ENCODE measurements around the gene ZFP3. TPM values are rescaled to one million over a fixed set of nuclear protein-coding genes. Genes with fewer than 3 reads are reported as not detected.

The ZFP3 gene
- total and polyA plus RNA-seq, 2 experiments from 2014 or later, result 0.55 to 1.6 TPM

DNA sequence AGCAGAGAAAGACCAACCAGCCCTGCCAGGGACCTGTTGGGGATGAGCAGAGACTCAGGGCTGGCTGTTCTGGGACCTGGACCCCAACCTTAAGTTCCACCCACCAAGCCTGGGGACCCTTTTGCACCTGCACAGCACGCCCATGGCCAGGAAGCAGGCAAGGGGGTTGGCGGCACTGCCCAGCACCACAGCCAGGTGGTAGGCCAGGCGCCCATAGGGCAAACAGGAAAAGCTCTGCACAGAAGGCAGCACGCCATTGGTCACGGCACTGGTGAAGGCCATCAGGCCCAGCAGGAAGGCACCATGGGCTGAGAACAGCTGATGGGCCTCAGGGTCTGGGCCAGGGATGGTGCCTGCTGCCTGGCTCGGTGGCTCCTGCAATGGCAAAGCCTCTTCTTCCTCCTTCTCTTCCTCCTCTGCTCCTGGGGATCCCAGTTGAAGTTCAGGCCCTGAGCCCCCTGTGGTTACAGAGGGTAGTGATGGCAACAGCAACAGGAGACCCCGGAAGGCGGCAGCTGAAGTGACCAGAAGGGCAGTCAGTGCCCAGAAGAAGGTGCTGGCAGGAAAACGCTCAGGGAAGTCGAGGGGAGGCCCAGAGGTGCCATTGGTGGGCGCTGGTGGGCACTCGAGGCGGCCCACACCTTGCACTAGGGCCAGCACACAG lies 44.8 kb upstream of the ZFP3 start (continued):
- TF ChIP-seq, protein P1, sequence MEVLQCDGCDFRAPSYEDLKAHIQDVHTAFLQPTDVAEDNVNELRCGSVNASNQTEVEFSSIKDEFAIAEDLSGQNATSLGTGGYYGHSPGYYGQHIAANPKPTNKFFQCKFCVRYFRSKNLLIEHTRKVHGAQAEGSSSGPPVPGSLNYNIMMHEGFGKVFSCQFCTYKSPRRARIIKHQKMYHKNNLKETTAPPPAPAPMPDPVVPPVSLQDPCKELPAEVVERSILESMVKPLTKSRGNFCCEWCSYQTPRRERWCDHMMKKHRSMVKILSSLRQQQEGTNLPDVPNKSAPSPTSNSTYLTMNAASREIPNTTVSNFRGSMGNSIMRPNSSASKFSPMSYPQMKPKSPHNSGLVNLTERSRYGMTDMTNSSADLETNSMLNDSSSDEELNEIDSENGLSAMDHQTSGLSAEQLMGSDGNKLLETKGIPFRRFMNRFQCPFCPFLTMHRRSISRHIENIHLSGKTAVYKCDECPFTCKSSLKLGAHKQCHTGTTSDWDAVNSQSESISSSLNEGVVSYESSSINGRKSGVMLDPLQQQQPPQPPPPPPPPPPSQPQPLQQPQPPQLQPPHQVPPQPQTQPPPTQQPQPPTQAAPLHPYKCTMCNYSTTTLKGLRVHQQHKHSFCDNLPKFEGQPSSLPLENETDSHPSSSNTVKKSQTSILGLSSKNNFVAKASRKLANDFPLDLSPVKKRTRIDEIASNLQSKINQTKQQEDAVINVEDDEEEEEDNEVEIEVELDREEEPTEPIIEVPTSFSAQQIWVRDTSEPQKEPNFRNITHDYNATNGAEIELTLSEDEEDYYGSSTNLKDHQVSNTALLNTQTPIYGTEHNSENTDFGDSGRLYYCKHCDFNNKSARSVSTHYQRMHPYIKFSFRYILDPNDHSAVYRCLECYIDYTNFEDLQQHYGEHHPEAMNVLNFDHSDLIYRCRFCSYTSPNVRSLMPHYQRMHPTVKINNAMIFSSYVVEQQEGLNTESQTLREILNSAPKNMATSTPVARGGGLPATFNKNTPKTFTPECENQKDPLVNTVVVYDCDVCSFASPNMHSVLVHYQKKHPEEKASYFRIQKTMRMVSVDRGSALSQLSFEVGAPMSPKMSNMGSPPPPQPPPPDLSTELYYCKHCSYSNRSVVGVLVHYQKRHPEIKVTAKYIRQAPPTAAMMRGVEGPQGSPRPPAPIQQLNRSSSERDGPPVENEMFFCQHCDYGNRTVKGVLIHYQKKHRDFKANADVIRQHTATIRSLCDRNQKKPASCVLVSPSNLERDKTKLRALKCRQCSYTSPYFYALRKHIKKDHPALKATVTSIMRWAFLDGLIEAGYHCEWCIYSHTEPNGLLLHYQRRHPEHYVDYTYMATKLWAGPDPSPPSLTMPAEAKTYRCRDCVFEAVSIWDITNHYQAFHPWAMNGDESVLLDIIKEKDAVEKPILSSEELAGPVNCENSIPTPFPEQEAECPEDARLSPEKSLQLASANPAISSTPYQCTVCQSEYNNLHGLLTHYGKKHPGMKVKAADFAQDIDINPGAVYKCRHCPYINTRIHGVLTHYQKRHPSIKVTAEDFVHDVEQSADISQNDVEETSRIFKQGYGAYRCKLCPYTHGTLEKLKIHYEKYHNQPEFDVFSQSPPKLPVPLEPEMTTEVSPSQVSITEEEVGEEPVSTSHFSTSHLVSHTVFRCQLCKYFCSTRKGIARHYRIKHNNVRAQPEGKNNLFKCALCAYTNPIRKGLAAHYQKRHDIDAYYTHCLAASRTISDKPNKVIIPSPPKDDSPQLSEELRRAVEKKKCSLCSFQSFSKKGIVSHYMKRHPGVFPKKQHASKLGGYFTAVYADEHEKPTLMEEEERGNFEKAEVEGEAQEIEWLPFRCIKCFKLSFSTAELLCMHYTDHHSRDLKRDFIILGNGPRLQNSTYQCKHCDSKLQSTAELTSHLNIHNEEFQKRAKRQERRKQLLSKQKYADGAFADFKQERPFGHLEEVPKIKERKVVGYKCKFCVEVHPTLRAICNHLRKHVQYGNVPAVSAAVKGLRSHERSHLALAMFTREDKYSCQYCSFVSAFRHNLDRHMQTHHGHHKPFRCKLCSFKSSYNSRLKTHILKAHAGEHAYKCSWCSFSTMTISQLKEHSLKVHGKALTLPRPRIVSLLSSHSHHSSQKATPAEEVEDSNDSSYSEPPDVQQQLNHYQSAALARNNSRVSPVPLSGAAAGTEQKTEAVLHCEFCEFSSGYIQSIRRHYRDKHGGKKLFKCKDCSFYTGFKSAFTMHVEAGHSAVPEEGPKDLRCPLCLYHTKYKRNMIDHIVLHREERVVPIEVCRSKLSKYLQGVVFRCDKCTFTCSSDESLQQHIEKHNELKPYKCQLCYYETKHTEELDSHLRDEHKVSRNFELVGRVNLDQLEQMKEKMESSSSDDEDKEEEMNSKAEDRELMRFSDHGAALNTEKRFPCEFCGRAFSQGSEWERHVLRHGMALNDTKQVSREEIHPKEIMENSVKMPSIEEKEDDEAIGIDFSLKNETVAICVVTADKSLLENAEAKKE (CRISPR knock-in tag; IDR thresholded peaks at IDR 0.05), result no peak
- no peak for TF ChIP-seq JUNB (IDR thresholded peaks at IDR 0.05; ENCODE audit: unreplicated experiment)

DNA sequence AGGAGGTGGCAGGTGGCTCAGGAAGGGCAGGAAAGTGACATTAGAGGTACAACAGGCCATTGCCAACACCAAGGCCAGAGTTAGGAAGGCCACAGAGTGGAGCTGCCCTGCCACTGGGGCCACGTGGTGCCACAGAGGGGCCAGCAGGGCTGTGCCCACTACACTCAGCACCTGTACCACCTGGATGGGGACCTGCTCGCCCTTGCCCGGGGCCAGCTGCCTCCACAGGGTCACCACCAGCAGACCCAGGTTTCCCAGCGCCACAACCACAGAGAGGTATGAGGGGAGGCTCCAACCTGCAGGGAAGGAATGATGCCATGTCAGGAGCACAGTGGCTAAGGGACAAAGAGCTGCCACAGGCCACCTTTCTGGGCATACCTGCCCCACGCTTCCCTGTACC lies 44.2 kb upstream of the ZFP3 start:
- H2AFZ ChIP-seq, result no peak overlapping the region
- Mint-ChIP-seq H3K4me3 (no peak overlapping the region), H3K9me3 (no peaks in the 10 kb centered on the region; the same call in 2 of the 3 replicates), H3K4me1 (peaks cover 3% of the 10 kb centered on the region), H3K36me3 (ENCODE audit: low read depth) (no peaks in the 10 kb centered on the region), H3K27ac (no peak overlapping the region), H3K27me3 (ENCODE audit: insufficient read depth, low read depth, poor library complexity) (peaks cover 19% of the 10 kb centered on the region)
- H3K36me3 ChIP-seq (ENCODE audit: insufficient read depth), result no peaks in the 10 kb centered on the region
- DNase-seq (ENCODE audit: low spot score) (no peak), ATAC-seq (no peak)
- TF ChIP-seq POLR2AphosphoS5 (IDR thresholded peaks at IDR 0.05; ENCODE audit: low read depth), result no peak
- no peaks in the 10 kb centered on the region; the same call in 1 of the 2 replicates for H3K4me1 ChIP-seq (ENCODE audit: insufficient read depth)
- no peak overlapping the region for H3K4me2 ChIP-seq
- no peaks in the 10 kb centered on the region for H3K79me2 ChIP-seq (replicated peaks; ENCODE audit: insufficient read depth)
- peaks cover 6% of the 10 kb centered on the region; the same call in 1 of the 2 replicates for H3K27me3 ChIP-seq (ENCODE audit: insufficient read depth)
- no peak overlapping the region for H3K27ac ChIP-seq (ENCODE audit: low read depth)
- H3F3A ChIP-seq (replicated peaks; ENCODE audit: low read depth), result 0 out of 2 replicates have a peak, but pooled peaks cover 5% of the 10 kb centered on the region
- no peak overlapping the region for H3K4me3 ChIP-seq
- no peaks in the 10 kb centered on the region for H3K9me2 ChIP-seq (ENCODE audit: insufficient read depth)
- H4K20me1 ChIP-seq (replicated peaks; ENCODE audit: insufficient read depth), result no peaks in the 10 kb centered on the region

All from GM23338 (cell line).